Fibroblast of lung (primary cell): ENCODE measurements around the gene EXOSC7. TPM values are rescaled to one million over a fixed set of nuclear protein-coding genes. Genes with fewer than 3 reads are reported as not detected.

Experiments
- DNase-seq, 2 donors: peaks; one replicate each; pipeline versions ENCODE4 v3.0.0 to v3.0.0-alpha.2; 2010; ENCODE audit warnings: low read depth in 2 of 2
- H2AFZ ChIP-seq: 2 replicates; pipeline ENCODE4 v1.5.1; 2012; ENCODE audit warnings: low read length, control low read depth, inconsistent platforms
- H3K27ac ChIP-seq: 2 replicates; pipeline ENCODE4 v1.5.1; 2011; ENCODE audit warnings: low read length, control low read depth; ENCODE audit not compliant: insufficient read depth
- H3K27me3 ChIP-seq: 2 replicates; pipeline ENCODE4 v1.5.1; 2011; ENCODE audit warnings: mild to moderate bottlenecking, low read length; ENCODE audit not compliant: control insufficient read depth, insufficient read depth
- H3K36me3 ChIP-seq: 2 replicates; pipeline ENCODE4 v1.5.1; 2011; ENCODE audit warnings: low read length; ENCODE audit not compliant: control insufficient read depth, insufficient read depth
- H3K4me1 ChIP-seq: 2 replicates; pipeline ENCODE4 v1.5.1; 2011; ENCODE audit warnings: low read length; ENCODE audit not compliant: control insufficient read depth, insufficient read depth; ENCODE audit errors: extremely low read depth
- H3K4me2 ChIP-seq: 2 replicates; pipeline ENCODE4 v1.5.1; 2011; ENCODE audit warnings: low read length, control low read depth; ENCODE audit not compliant: insufficient read depth; ENCODE audit errors: extremely low read depth
- H3K4me3 ChIP-seq, 4 experiments: fragments of 200-600 bp in 1 of 4; sonication (generic) in 1 of 4; replicated peaks in 1 of 4; 2 replicates each; pipeline ENCODE4 v1.5.1; 2011 to 2016; ENCODE audit warnings: low read length in 4 of 4, low read depth in 3 of 4, mild to moderate bottlenecking in 3 of 4, control low read depth in 2 of 4, inconsistent platforms in 1 of 4, mixed read lengths in 1 of 4; ENCODE audit not compliant: insufficient read depth in 1 of 4; ENCODE audit errors: control extremely low read depth in 1 of 4
- H3K79me2 ChIP-seq: 2 replicates; pipeline ENCODE4 v1.5.1; 2012; ENCODE audit warnings: mild to moderate bottlenecking, low read length, inconsistent platforms; ENCODE audit not compliant: control insufficient read depth, insufficient read depth
- H3K9ac ChIP-seq: 2 replicates; pipeline ENCODE4 v1.5.1; 2011; ENCODE audit warnings: mild to moderate bottlenecking, low read length, control low read depth; ENCODE audit not compliant: insufficient read depth
- H3K9me3 ChIP-seq: 2 replicates; pipeline ENCODE4 v1.5.1; 2012; ENCODE audit warnings: low read depth, low read length; ENCODE audit not compliant: control insufficient read depth, insufficient read depth
- H4K20me1 ChIP-seq: 2 replicates; pipeline ENCODE4 v1.5.1; 2011; ENCODE audit warnings: low read length; ENCODE audit not compliant: control insufficient read depth, insufficient read depth; ENCODE audit errors: extremely low read depth
- CTCF ChIP-seq, 2 donors: IDR thresholded peaks in 1 of 2; conservative IDR thresholded peaks in 1 of 2; 1 replicate in 1 of 2; 2 replicates in 1 of 2; pipeline ENCODE4 v1.5.1; 2011 to 2012; ENCODE audit warnings: low read length in 2 of 2, control low read depth in 1 of 2, inconsistent platforms in 1 of 2, low read depth in 1 of 2, mild to moderate bottlenecking in 1 of 2
- EZH2 ChIP-seq: IDR thresholded peaks from 2 replicates; pipeline ENCODE4 v1.5.1; 2012; ENCODE audit warnings: low read length, control low read depth, mild to moderate bottlenecking; ENCODE audit errors: missing control alignments
- polyA plus RNA-seq, 2 donors: library from polyadenylated mRNA; depleted of rRNA in 1 of 2; stranded (reverse) in 1 of 2; unstranded in 1 of 2; fragments of >200 nt; gene quantifications; 2 replicates each; pipeline ENCODE4 v1.2.1, GENCODE V29; 2011 to 2012; ENCODE audit warnings: missing spikeins in 1 of 2
- total RNA-seq: library from RNA; depleted of rRNA; stranded (reverse); fragments of >200 nt; gene quantifications from 2 replicates; pipeline ENCODE4 v1.2.1, GENCODE V29; 2014

The EXOSC7 gene
- total and polyA plus RNA-seq, 2 donors (not counting 1 experiment from before 2014, with no cell fraction given) = 58.8 to 72.5 TPM

GRCh38 chr3:45055032-45055410 lies 79.0 kb downstream of the EXOSC7 start:
- TF ChIP-seq EZH2 (no peak), CTCF (conservative IDR thresholded peaks at IDR 0.05 in 1 of 2, IDR thresholded peaks at IDR 0.05 in 1 of 2; ENCODE audit: low read depth in 1 of 2, low read length in 2 of 2) (no peak)
- no peaks in the 10 kb centered on the region for H3K27me3 ChIP-seq
- no peaks in the 10 kb centered on the region for H4K20me1 ChIP-seq
- H3K4me1 ChIP-seq = peaks cover 22% of the 10 kb centered on the region
- H3K4me2 ChIP-seq = peak overlapping the region; percentile 30
- H2AFZ ChIP-seq = no peak overlapping the region
- no peaks in the 10 kb centered on the region for H3K79me2 ChIP-seq
- no peaks in the 10 kb centered on the region for H3K36me3 ChIP-seq
- H3K9me3 ChIP-seq = no peaks in the 10 kb centered on the region
- no peak overlapping the region for H3K9ac ChIP-seq
- DNase-seq = peak; percentile 87 to 91
- H3K27ac ChIP-seq = peak overlapping the region; percentile 88
- H3K4me3 ChIP-seq = peak overlapping the region in 1 of 4 experiments; percentile 30

- H3K4me2 ChIP-seq = peak overlapping the region; percentile 30
- H3K9ac ChIP-seq = peak overlapping the region; percentile 5
- H2AFZ ChIP-seq = no peak overlapping the region
- H3K4me1 ChIP-seq = peaks cover 25% of the 10 kb centered on the region
- H3K27ac ChIP-seq = peak overlapping the region; percentile 88
- no peak for TF ChIP-seq EZH2
- peak; percentile 2 to 10 for TF ChIP-seq CTCF (conservative IDR thresholded peaks at IDR 0.05 in 1 of 2, IDR thresholded peaks at IDR 0.05 in 1 of 2; ENCODE audit: low read depth in 1 of 2, low read length in 2 of 2)
- H3K79me2 ChIP-seq = no peaks in the 10 kb centered on the region
- no peaks in the 10 kb centered on the region for H4K20me1 ChIP-seq
- peak overlapping the region in 2 of 4 experiments; percentile 23 to 30 for H3K4me3 ChIP-seq
- no peaks in the 10 kb centered on the region for H3K27me3 ChIP-seq
- DNase-seq = peak; percentile 91 to 94
- no peaks in the 10 kb centered on the region for H3K9me3 ChIP-seq
- no peaks in the 10 kb centered on the region for H3K36me3 ChIP-seq
Measured at GRCh38 chr3:45055411-45056143, 79.5 kb downstream of the EXOSC7 start.

GRCh38 chr3:45056608-45057301 lies 80.7 kb downstream of the EXOSC7 start:
- no peak overlapping the region for H3K4me2 ChIP-seq
- DNase-seq = peak in 1 of 2 donors; percentile 28
- no peak overlapping the region for H3K9ac ChIP-seq

More at GRCh38 chr3:45056608-45057301, 80.7 kb downstream of the EXOSC7 start:
- Histone ChIP-seq H4K20me1 (no peaks in the 10 kb centered on the region), H2AFZ (no peak overlapping the region), H3K27me3 (no peaks in the 10 kb centered on the region), H3K27ac (peak overlapping the region; percentile 88), H3K9me3 (no peaks in the 10 kb centered on the region), H3K4me3 (no peak overlapping the region), H3K36me3 (no peaks in the 10 kb centered on the region), H3K4me1 (peaks cover 36% of the 10 kb centered on the region), H3K79me2 (no peaks in the 10 kb centered on the region)
- TF ChIP-seq CTCF (conservative IDR thresholded peaks at IDR 0.05 in 1 of 2, IDR thresholded peaks at IDR 0.05 in 1 of 2; ENCODE audit: low read depth in 1 of 2, low read length in 2 of 2) (no peak), EZH2 (no peak)
